GM21619 (cell line): ENCODE measurements around the gene OPA3.
A peak's percentile ranks its signal among the peaks of the same experiment; 100 is the strongest.
"Not testable (repeated sequence)": the region's sequence is repeated elsewhere in the genome, so short reads cannot be mapped to it uniquely, and the experiment has no call there.

Source experiments
- ATAC-seq: cut with Tn5 transposase; IDR thresholded peaks from one replicate; pipeline ENCODE4 v1.9.1; 2021; ENCODE audit not compliant: unreplicated experiment

Gene OPA3

GRCh38 chr19:45584332-45585157 lies at the start of gene OPA3:
TSS of gene OPA3 (minus strand) at chr19:45584802. CDS start at chr19:45584764, 38 bp downstream.
- peak; percentile 80 for ATAC-seq

GRCh38 chr19:45632468-45633196 lies 48.0 kb upstream of the OPA3 start:
- no peak for ATAC-seq

GRCh38 chr19:45630463-45630862 lies 45.9 kb upstream of the OPA3 start:
- ATAC-seq, result no peak

- ATAC-seq, result no peak
Observed at GRCh38 chr19:45629704-45630103, 45.1 kb upstream of the OPA3 start.

GRCh38 chr19:45628219-45628618 lies 43.6 kb upstream of the OPA3 start:
- not testable (repeated sequence) for ATAC-seq

- no peak for ATAC-seq
Observed at GRCh38 chr19:45623984-45624383, 39.4 kb upstream of the OPA3 start.

- ATAC-seq, result no peak
Observed at GRCh38 chr19:45621976-45622503, 37.4 kb upstream of the OPA3 start.

GRCh38 chr19:45621389-45621788 lies 36.8 kb upstream of the OPA3 start:
- ATAC-seq, result no peak

- no peak for ATAC-seq
Observed at GRCh38 chr19:45616704-45617017, 32.1 kb upstream of the OPA3 start.

- no peak for ATAC-seq
Observed at GRCh38 chr19:45615795-45616703, 31.4 kb upstream of the OPA3 start.

GRCh38 chr19:45615056-45615455 lies 30.5 kb upstream of the OPA3 start:
- not testable (repeated sequence) for ATAC-seq

- ATAC-seq, result peak; percentile 63
Observed at GRCh38 chr19:45613926-45614725, 29.5 kb upstream of the OPA3 start.

- no peak for ATAC-seq
Observed at GRCh38 chr19:45608948-45609347, 24.3 kb upstream of the OPA3 start.

GRCh38 chr19:45607071-45608029 lies 22.7 kb upstream of the OPA3 start:
- no peak for ATAC-seq

- no peak for ATAC-seq
Observed at GRCh38 chr19:45601524-45602374, 17.1 kb upstream of the OPA3 start, which contains the start of gene GPR4. TSS of gene GPR4 (minus strand) at chr19:45602212. CDS start at chr19:45591866, 10,346 bp downstream.

GRCh38 chr19:45601115-45601514 lies 16.5 kb upstream of the OPA3 start:
- ATAC-seq, result no peak

GRCh38 chr19:45600340-45600885 lies 15.8 kb upstream of the OPA3 start:
- ATAC-seq, result no peak

GRCh38 chr19:45599286-45599685 lies 14.7 kb upstream of the OPA3 start:
- no peak for ATAC-seq
